Right renal cortex interstitium (tissue), 3 donors: ENCODE data around the gene LIG1. TPM values are rescaled to one million over a fixed set of nuclear protein-coding genes. Genes with fewer than 3 reads are reported as not detected.

Experiments used
- DNase-seq, 3 donors: peaks; one replicate each; pipeline ENCODE4 v3.0.0-alpha.2; 2013; ENCODE audit warnings: low read depth in 3 of 3, low spot score in 2 of 3
- polyA plus RNA-seq, 3 donors: library from polyadenylated mRNA; unstranded; fragments of 120-200 nt; gene quantifications; one replicate each; pipeline ENCODE4 v1.2.1, GENCODE V29; 2013; ENCODE audit not compliant: insufficient read length in 3 of 3

The LIG1 gene
- polyA plus RNA-seq = 10 to 100 TPM; 55.5 to 62.1 (median 58.0) TPM

GRCh38 chr19:48169939-48170803 is at the start of gene LIG1, which contains the start of gene ZSWIM9:
LIG1 (minus strand) TSS chr19:48170344; CDS start chr19:48165566, 4,778 bp downstream.
ZSWIM9 (plus strand) TSS chr19:48170680; CDS start chr19:48171803, 1,123 bp downstream.
- DNase-seq = peak; percentile 85 to 91 (median 88)

- no peak for DNase-seq
These were observed 48.9 kb upstream of the LIG1 start for GRCh38 chr19:48218997-48219396.

- no peak for DNase-seq
These were observed 46.8 kb upstream of the LIG1 start for GRCh38 chr19:48216933-48217332.

- no peak for DNase-seq
These were observed 43.8 kb upstream of the LIG1 start for GRCh38 chr19:48213959-48214358.

- DNase-seq = no peak
These were observed 39.9 kb upstream of the LIG1 start for GRCh38 chr19:48210005-48210404.

GRCh38 chr19:48206397-48207093 is 36.4 kb upstream of the LIG1 start:
- DNase-seq = no peak

GRCh38 chr19:48203794-48204628 is 33.9 kb upstream of the LIG1 start:
- peak; percentile 83 to 95 (median 85) for DNase-seq

GRCh38 chr19:48203222-48203793 is 33.2 kb upstream of the LIG1 start:
- DNase-seq = no peak

GRCh38 chr19:48196933-48197665 is 27.0 kb upstream of the LIG1 start:
- no peak for DNase-seq

- no peak for DNase-seq
These were observed 26.2 kb upstream of the LIG1 start for GRCh38 chr19:48196321-48196763.

- DNase-seq = no peak
These were observed 25.0 kb upstream of the LIG1 start for GRCh38 chr19:48194844-48195830.

GRCh38 chr19:48194041-48194843 is 24.1 kb upstream of the LIG1 start:
- DNase-seq = no peak

GRCh38 chr19:48192750-48193149 is 22.6 kb upstream of the LIG1 start:
- DNase-seq = no peak

GRCh38 chr19:48190885-48191284 is 20.7 kb upstream of the LIG1 start:
- no peak for DNase-seq

GRCh38 chr19:48190288-48190884 is 20.2 kb upstream of the LIG1 start:
- no peak for DNase-seq

GRCh38 chr19:48186541-48186991 is 16.4 kb upstream of the LIG1 start:
- DNase-seq = no peak

- no peak for DNase-seq
These were observed 15.9 kb upstream of the LIG1 start for GRCh38 chr19:48186015-48186414.
